A549 (cell line): ENCODE results near the gene RELL2.

Source experiments
- CTCF ChIP-seq: fragments of >200 bp; sonication (Bioruptor Twin); formaldehyde crosslinking; IDR thresholded peaks from 3 replicates; pipeline ENCODE4 v1.5.1; 2016
- MAFK ChIP-seq: fragments of 450-650 bp; IDR thresholded peaks from 2 replicates; pipeline ENCODE4 v1.6.1; 2014; ENCODE audit not compliant: partially characterized antibody

- TF ChIP-seq CTCF (no peak), MAFK (no peak)
Observed at GRCh38 chr5:141623611-141624010, 13.2 kb upstream of the RELL2 start.
